RWPE2 (cell line): ENCODE measurements around the gene IQCE.

Experiments used
- ATAC-seq: fragments of 200-7000 bp; cut with Tn5 transposase; 3 replicates; pipeline ENCODE4 v1.9.1; 2021; ENCODE audit warnings: low read depth
- DNase-seq: peaks from one replicate; pipeline ENCODE4 v3.0.0-alpha.2; 2020; ENCODE audit warnings: low spot score
- H3K27ac ChIP-seq: fragments of 450-650 bp; 2 replicates; pipeline ENCODE4 v1.5.1; 2017; ENCODE audit warnings: mild to moderate bottlenecking; ENCODE audit not compliant: poor library complexity, severe bottlenecking
- H3K27me3 ChIP-seq: fragments of 250-450 bp; sonication (Bioruptor Pico); 2 replicates; pipeline ENCODE4 v1.5.1; 2021; ENCODE audit warnings: mild to moderate bottlenecking, moderate library complexity; ENCODE audit not compliant: insufficient read depth, poor library complexity, severe bottlenecking
- H3K36me3 ChIP-seq: fragments of 250-450 bp; sonication (Bioruptor Pico); 2 replicates; pipeline ENCODE4 v1.5.1; 2020; ENCODE audit warnings: low read depth, mild to moderate bottlenecking, moderate library complexity
- H3K4me1 ChIP-seq: fragments of 250-450 bp; sonication (Bioruptor Pico); 2 replicates; pipeline ENCODE4 v1.5.1; 2021; ENCODE audit warnings: mild to moderate bottlenecking, moderate library complexity; ENCODE audit not compliant: insufficient read depth, poor library complexity, severe bottlenecking
- H3K4me3 ChIP-seq: fragments of 250-450 bp; sonication (Bioruptor Pico); 2 replicates; pipeline ENCODE4 v1.5.1; 2021; ENCODE audit warnings: mild to moderate bottlenecking, moderate library complexity; ENCODE audit not compliant: severe bottlenecking
- H3K9me3 ChIP-seq: fragments of 250-450 bp; sonication (Bioruptor Pico); 2 replicates; pipeline ENCODE4 v1.5.1; 2021; ENCODE audit warnings: mild to moderate bottlenecking, moderate library complexity; ENCODE audit not compliant: severe bottlenecking
- CTCF ChIP-seq: fragments of 450-650 bp; IDR thresholded peaks from one replicate; pipeline ENCODE4 v1.5.1; 2017; ENCODE audit warnings: mild to moderate bottlenecking, moderate library complexity; ENCODE audit not compliant: poor library complexity, severe bottlenecking

The IQCE gene

GRCh38 chr7:2622869-2623697, 64.3 kb downstream of the IQCE start:
- Histone ChIP-seq H3K27me3 (no peaks in the 10 kb centered on the region), H3K27ac (no peak overlapping the region), H3K36me3 (no peaks in the 10 kb centered on the region), H3K4me1 (no peaks in the 10 kb centered on the region), H3K4me3 (no peak overlapping the region), H3K9me3 (no peaks in the 10 kb centered on the region)
- no peak for ATAC-seq
- TF ChIP-seq CTCF = no peak
- DNase-seq = no peak

- Histone ChIP-seq H3K27me3 (no peaks in the 10 kb centered on the region), H3K27ac (no peak overlapping the region), H3K36me3 (no peaks in the 10 kb centered on the region), H3K4me1 (no peaks in the 10 kb centered on the region), H3K4me3 (no peak overlapping the region), H3K9me3 (no peaks in the 10 kb centered on the region)
- ATAC-seq (no peak), DNase-seq (no peak)
- TF ChIP-seq CTCF = no peak
These were observed 64.9 kb downstream of the IQCE start for GRCh38 chr7:2623698-2624014.

DNA sequence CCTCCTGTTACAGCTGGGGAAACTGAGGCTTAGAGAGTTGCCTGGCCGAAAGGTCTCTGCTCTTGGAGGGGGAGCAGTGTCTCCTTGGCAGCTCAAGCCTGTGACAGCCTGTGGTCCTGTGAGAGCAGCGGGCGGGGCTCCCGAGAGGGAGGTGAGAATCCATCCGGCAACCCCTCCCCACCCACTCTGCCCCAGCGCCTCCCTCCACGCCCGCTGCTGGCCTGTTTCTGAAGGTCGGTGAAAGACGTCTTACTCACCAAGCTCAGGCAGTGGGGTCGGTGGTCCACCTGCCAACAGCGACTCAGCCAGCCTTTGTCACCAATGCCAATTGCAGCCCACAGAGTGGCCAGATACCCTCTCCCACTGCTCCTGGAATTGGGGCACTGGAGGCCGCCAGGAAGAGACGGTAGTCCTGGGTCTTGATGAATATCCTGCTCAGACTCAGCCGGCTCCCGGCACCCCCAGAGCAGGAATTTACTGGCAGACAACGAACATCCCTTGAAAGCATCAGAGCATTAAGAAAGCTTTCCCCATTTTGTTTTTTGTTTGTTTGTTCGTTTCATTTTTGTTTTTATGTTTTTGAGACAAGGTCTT, 65.6 kb downstream of the IQCE start:
- TF ChIP-seq CTCF = no peak
- H3K4me3 ChIP-seq = no peak overlapping the region
- no peaks in the 10 kb centered on the region for H3K9me3 ChIP-seq
- ATAC-seq (no peak), DNase-seq (no peak)
- no peaks in the 10 kb centered on the region for H3K4me1 ChIP-seq
- H3K27ac ChIP-seq = peak overlapping the region; percentile 20
- H3K36me3 ChIP-seq = no peaks in the 10 kb centered on the region
- H3K27me3 ChIP-seq = no peaks in the 10 kb centered on the region

GRCh38 chr7:2626498-2627117, 67.8 kb downstream of the IQCE start:
- Histone ChIP-seq H3K27me3 (no peaks in the 10 kb centered on the region), H3K36me3 (no peaks in the 10 kb centered on the region), H3K4me1 (peaks cover 3% of the 10 kb centered on the region), H3K4me3 (no peak overlapping the region), H3K9me3 (no peaks in the 10 kb centered on the region), H3K27ac (no peak overlapping the region)
- TF ChIP-seq CTCF = no peak
- no peak for DNase-seq
- ATAC-seq = no peak
